Upper lobe of right lung (tissue), 1 donor: ENCODE results near the gene PRND. TPM values are rescaled to one million over a fixed set of nuclear protein-coding genes. Genes with fewer than 3 reads are reported as not detected.

Experiments
- ATAC-seq: fragments of 200-7000 bp; cut with Tn5 transposase; one replicate; pipeline ENCODE4 v1.9.1; 2020; ENCODE audit warnings: mild to moderate bottlenecking, moderate library complexity
- DNase-seq: peaks from one replicate; pipeline ENCODE4 v3.0.0-alpha.2; 2020
- H3K27ac ChIP-seq: fragments of 200-600 bp; one replicate; pipeline ENCODE4 v1.8.0; 2022
- H3K27me3 ChIP-seq: fragments of 200-600 bp; one replicate; pipeline ENCODE4 v1.8.0; 2022; ENCODE audit warnings: mild to moderate bottlenecking
- H3K36me3 ChIP-seq: fragments of 200-600 bp; one replicate; pipeline ENCODE4 v1.8.0; 2022
- H3K4me1 ChIP-seq: fragments of 200-600 bp; one replicate; pipeline ENCODE4 v1.8.0; 2022
- H3K4me3 ChIP-seq: fragments of 200-600 bp; one replicate; pipeline ENCODE4 v1.8.0; 2022; ENCODE audit warnings: mild to moderate bottlenecking
- H3K9me3 ChIP-seq: fragments of 200-600 bp; one replicate; pipeline ENCODE4 v1.8.0; 2022
- intact Hi-C: fragments of 100-400 bp; cut with DNase I; formaldehyde crosslinking; loops from one replicate; pipeline ENCODE4 v1.11.0; 2022
- long read RNA-seq: library from polyadenylated mRNA; unstranded; transcript quantifications from one replicate; pipeline ENCODE4 v2.0.0, GENCODE V29; 2021
- total RNA-seq: library from RNA; stranded (reverse); fragmentation: NEBNext Ultra II Directional; extraction: Animal tissue kit (Norgen Biotek cat#: 25700); gene quantifications from one replicate; pipeline ENCODE4 v1.2.1, GENCODE V29; 2021
- TF ChIP-seq, protein P1 (sequence below): fragments of 200-600 bp; IDR thresholded peaks from one replicate; pipeline ENCODE4 v1.8.0; 2022; ENCODE audit warnings: antibody characterized with exemption
- donor health status: DM: no; HTN: yes; CAD: no; lungs with severe emphysema.

PRND gene
- total RNA-seq: 0.43 TPM
- long read RNA-seq: 0 reads

GRCh38 chr20:4721719-4722118 lies at the start of gene PRND:
PRND (plus strand) TSS chr20:4721909; CDS start chr20:4724552, 2,643 bp downstream.
- peaks cover 16% of the 10 kb centered on the region for H3K4me1 ChIP-seq
- no peak within 1 kb of the TSS for H3K27ac ChIP-seq
- no peaks in the 10 kb centered on the region for H3K9me3 ChIP-seq
- DNase-seq (no peak), ATAC-seq (no peak)
- H3K36me3 ChIP-seq: no peaks in the 10 kb centered on the region
- H3K27me3 ChIP-seq: peaks cover 5% of the 10 kb centered on the region
- no peak within 1 kb of the TSS for H3K4me3 ChIP-seq
- TF ChIP-seq, protein P1, sequence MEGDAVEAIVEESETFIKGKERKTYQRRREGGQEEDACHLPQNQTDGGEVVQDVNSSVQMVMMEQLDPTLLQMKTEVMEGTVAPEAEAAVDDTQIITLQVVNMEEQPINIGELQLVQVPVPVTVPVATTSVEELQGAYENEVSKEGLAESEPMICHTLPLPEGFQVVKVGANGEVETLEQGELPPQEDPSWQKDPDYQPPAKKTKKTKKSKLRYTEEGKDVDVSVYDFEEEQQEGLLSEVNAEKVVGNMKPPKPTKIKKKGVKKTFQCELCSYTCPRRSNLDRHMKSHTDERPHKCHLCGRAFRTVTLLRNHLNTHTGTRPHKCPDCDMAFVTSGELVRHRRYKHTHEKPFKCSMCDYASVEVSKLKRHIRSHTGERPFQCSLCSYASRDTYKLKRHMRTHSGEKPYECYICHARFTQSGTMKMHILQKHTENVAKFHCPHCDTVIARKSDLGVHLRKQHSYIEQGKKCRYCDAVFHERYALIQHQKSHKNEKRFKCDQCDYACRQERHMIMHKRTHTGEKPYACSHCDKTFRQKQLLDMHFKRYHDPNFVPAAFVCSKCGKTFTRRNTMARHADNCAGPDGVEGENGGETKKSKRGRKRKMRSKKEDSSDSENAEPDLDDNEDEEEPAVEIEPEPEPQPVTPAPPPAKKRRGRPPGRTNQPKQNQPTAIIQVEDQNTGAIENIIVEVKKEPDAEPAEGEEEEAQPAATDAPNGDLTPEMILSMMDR: no peak
- intact Hi-C loops: no loop called here

DNA sequence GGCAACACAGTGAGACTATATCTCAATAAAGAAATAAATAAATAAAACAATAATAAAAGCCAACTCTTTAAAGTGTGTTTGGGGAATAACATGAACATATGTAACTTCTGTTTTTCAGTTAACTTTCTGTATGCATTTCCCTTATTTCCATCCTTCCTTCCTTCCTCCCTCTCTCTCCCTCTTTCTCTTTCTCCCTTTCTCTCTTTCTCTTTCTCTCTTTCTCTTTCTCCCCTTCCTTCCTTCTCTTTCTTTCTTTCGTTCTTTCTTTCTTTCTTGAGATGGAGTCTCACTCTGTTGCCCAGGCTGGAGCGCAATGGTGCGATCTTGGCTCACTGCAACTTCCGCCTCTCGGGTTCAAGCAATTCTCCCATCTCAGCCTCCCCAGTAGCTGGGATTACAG lies 48.8 kb upstream of the PRND start:
- Histone ChIP-seq H3K4me1 (no peaks in the 10 kb centered on the region), H3K27ac (no peak overlapping the region), H3K36me3 (no peaks in the 10 kb centered on the region), H3K4me3 (no peak overlapping the region), H3K9me3 (no peaks in the 10 kb centered on the region), H3K27me3 (no peaks in the 10 kb centered on the region)
- intact Hi-C loops: no loop called here
- ATAC-seq: no peak
- TF ChIP-seq, protein P1: no peak
- no peak for DNase-seq

- no peaks in the 10 kb centered on the region for H3K4me1 ChIP-seq
- TF ChIP-seq, protein P1: no peak
- H3K9me3 ChIP-seq: no peaks in the 10 kb centered on the region
- H3K27me3 ChIP-seq: no peaks in the 10 kb centered on the region
- no peak overlapping the region for H3K27ac ChIP-seq
- H3K4me3 ChIP-seq: no peak overlapping the region
- intact Hi-C loops: no loop called here
- no peak for DNase-seq
- H3K36me3 ChIP-seq: no peaks in the 10 kb centered on the region
- no peak for ATAC-seq
These were observed 48.2 kb upstream of the PRND start for GRCh38 chr20:4673371-4674001.

GRCh38 chr20:4674672-4675071 lies 47.0 kb upstream of the PRND start:
- no peaks in the 10 kb centered on the region for H3K36me3 ChIP-seq
- intact Hi-C loops: no loop called here
- no peak overlapping the region for H3K4me3 ChIP-seq
- H3K27me3 ChIP-seq: no peaks in the 10 kb centered on the region
- no peaks in the 10 kb centered on the region for H3K9me3 ChIP-seq
- H3K27ac ChIP-seq: no peak overlapping the region
- DNase-seq: no peak
- ATAC-seq: no peak
- H3K4me1 ChIP-seq: no peaks in the 10 kb centered on the region
- TF ChIP-seq, protein P1: no peak

DNA sequence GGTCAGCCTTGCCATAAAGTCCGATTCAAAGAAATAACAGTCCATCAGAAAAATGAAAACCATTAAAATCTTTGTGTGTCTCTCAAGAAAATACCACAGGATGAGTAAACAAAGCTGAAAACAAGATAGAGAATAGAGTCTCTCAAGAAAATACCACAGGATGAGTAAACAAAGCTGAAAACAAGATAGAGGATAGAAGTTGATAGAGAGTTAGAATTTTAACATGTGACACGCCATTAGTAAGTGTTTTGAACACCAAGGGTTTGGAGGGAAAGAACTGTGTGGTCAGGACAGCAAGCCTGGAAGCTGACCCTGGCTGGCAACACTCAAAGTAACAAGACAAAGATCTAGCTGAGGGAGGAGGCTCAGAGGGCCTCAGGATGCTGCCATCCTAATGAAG lies 43.9 kb upstream of the PRND start:
- DNase-seq (no peak), ATAC-seq (no peak)
- H3K27ac ChIP-seq: no peak overlapping the region
- H3K27me3 ChIP-seq: no peaks in the 10 kb centered on the region
- H3K4me1 ChIP-seq: no peaks in the 10 kb centered on the region
- H3K36me3 ChIP-seq: no peaks in the 10 kb centered on the region
- no peak overlapping the region for H3K4me3 ChIP-seq
- intact Hi-C loops: no loop called here
- TF ChIP-seq, protein P1: no peak
- H3K9me3 ChIP-seq: no peaks in the 10 kb centered on the region

DNA sequence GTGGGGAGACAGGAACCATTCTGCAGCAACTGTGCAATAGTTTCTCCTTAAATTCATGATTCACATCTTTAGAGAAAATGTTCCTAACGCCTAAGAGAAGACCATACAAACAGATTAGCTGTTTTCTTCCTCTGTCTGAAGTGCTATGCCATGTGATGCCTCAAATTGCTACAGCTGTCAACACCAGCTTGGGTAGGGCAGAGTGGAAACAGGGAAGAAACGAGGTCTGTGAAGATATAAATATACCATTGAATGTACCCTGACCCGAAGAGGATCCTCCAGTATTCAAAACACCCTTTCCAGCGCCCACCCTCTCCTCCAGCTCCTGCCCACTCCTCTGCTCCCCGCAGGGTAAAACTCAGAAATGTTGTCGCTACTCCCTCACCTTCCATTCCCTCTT lies 40.3 kb upstream of the PRND start:
- H3K4me1 ChIP-seq: peaks cover 7% of the 10 kb centered on the region
- H3K27me3 ChIP-seq: no peaks in the 10 kb centered on the region
- H3K4me3 ChIP-seq: no peak overlapping the region
- H3K27ac ChIP-seq: no peak overlapping the region
- DNase-seq (no peak), ATAC-seq (no peak)
- TF ChIP-seq, protein P1: no peak
- H3K36me3 ChIP-seq: no peaks in the 10 kb centered on the region
- intact Hi-C loops: no loop called here
- H3K9me3 ChIP-seq: no peaks in the 10 kb centered on the region
